Activated CD8-positive, alpha-beta memory T cell treated with anti-CD3 and anti-CD28 coated beads for 48 hours (primary cell): ENCODE data around the gene STAB2.

Experiments
- DNase-seq, 3 experiments: peaks; one replicate each; pipeline ENCODE4 v3.0.0-alpha.2; 2020; ENCODE audit warnings: low read depth in 2 of 3, low spot score in 2 of 3

STAB2 gene

GRCh38 chr12:103779410-103780092 lies 192.5 kb downstream of the STAB2 start:
- DNase-seq: no peak

GRCh38 chr12:103780093-103780440 lies 193.0 kb downstream of the STAB2 start:
- DNase-seq: no peak

- DNase-seq: no peak
Measured at GRCh38 chr12:103780992-103781391, 193.9 kb downstream of the STAB2 start.

GRCh38 chr12:103782399-103782798 lies 195.3 kb downstream of the STAB2 start:
- DNase-seq: no peak

- no peak for DNase-seq
Measured at GRCh38 chr12:103783744-103784664, 196.9 kb downstream of the STAB2 start.

- DNase-seq: no peak
Measured at GRCh38 chr12:103785243-103786031, 198.4 kb downstream of the STAB2 start.

- no peak for DNase-seq
Measured at GRCh38 chr12:103786201-103786600, 199.1 kb downstream of the STAB2 start.

- no peak for DNase-seq
Measured at GRCh38 chr12:103791350-103791920, 204.4 kb downstream of the STAB2 start.

GRCh38 chr12:103793046-103793445 lies 206.0 kb downstream of the STAB2 start:
- no peak for DNase-seq

- DNase-seq: no peak
Measured at GRCh38 chr12:103793512-103794045, 206.5 kb downstream of the STAB2 start.

- DNase-seq: no peak
Measured at GRCh38 chr12:103794309-103795213, 207.5 kb downstream of the STAB2 start.

GRCh38 chr12:103798586-103798985 lies 211.5 kb downstream of the STAB2 start:
- DNase-seq: no peak

GRCh38 chr12:103799504-103799856 lies 212.4 kb downstream of the STAB2 start:
- no peak for DNase-seq

- no peak for DNase-seq
Measured at GRCh38 chr12:103799857-103800771, 213.0 kb downstream of the STAB2 start.

- DNase-seq: no peak
Measured at GRCh38 chr12:103801709-103802585, 214.9 kb downstream of the STAB2 start.

GRCh38 chr12:103802586-103802886 lies 215.5 kb downstream of the STAB2 start:
- DNase-seq: no peak

- no peak for DNase-seq
Measured at GRCh38 chr12:103803847-103804246, 216.8 kb downstream of the STAB2 start.

GRCh38 chr12:103805655-103806360 lies 218.7 kb downstream of the STAB2 start:
- no peak for DNase-seq
